IMR-90 (cell line): Measurements from ENCODE around the gene GRID2IP.

Source experiments
- BHLHE40 ChIP-seq: fragments of 150-350 bp; IDR thresholded peaks from 2 replicates; pipeline ENCODE4 v1.6.1; 2016; ENCODE audit warnings: mild to moderate bottlenecking, low read depth, low read length
- CTCF ChIP-seq: conservative IDR thresholded peaks from 2 replicates; pipeline ENCODE4 v1.5.1; 2012; ENCODE audit warnings: mild to moderate bottlenecking, low read depth, low read length, improper control_type of control experiment
- RCOR1 ChIP-seq: IDR thresholded peaks from 2 replicates; pipeline ENCODE4 v1.6.1; 2012; ENCODE audit warnings: mild to moderate bottlenecking, low read length, improper control_type of control experiment; ENCODE audit not compliant: insufficient replicate concordance

- no peak for TF ChIP-seq CTCF
- TF ChIP-seq RCOR1, result no peak
- no peak for TF ChIP-seq BHLHE40
Measured at GRCh38 chr7:6497994-6498393, 53.3 kb downstream of the GRID2IP start.
